SK-N-SH (cell line): ENCODE measurements around the gene TOX2. TPM values are rescaled to one million over a fixed set of nuclear protein-coding genes. Genes with fewer than 3 reads are reported as not detected.

ENCODE experiments used
- CTCF ChIA-PET: fragments of 300-600, 350-600 bp; formaldehyde crosslinking; extraction: SDS; loops from one replicate; lab custom pipeline; 2021; lab: Yijun Ruan, JAX
- POLR2A ChIA-PET: fragments of 350-600 bp; sonication (Branson Sonifier 250); formaldehyde crosslinking; extraction: SDS; loops from one replicate; lab custom pipeline; 2020; ENCODE audit warnings: antibody characterized with exemption, inconsistent platforms; lab: Yijun Ruan, JAX
- DNase-seq: peaks from one replicate; pipeline ENCODE4 v3.0.0; 2012
- H2AFZ ChIP-seq: fragments of 200-600 bp; sonication (generic); 2 replicates; pipeline ENCODE4 v1.8.1; 2016; ENCODE audit warnings: antibody characterized with exemption, mild to moderate bottlenecking, low read depth
- H3F3A ChIP-seq: fragments of 200-600 bp; sonication (generic); replicated peaks from 2 replicates; pipeline ENCODE3; 2016; ENCODE audit warnings: antibody characterized with exemption, mild to moderate bottlenecking; ENCODE audit not compliant: insufficient read depth
- H3K27ac ChIP-seq, 2 experiments: fragments of 200-500 bp in 1 of 2; fragments of 200-600 bp in 1 of 2; sonication (Bioruptor generic) in 1 of 2; sonication (generic), shearing (Covaris generic) in 1 of 2; 2 replicates each; pipeline versions ENCODE4 v1.5.1 to v1.6.1; 2014 to 2016; ENCODE audit warnings: low read depth in 2 of 2, inconsistent platforms in 1 of 2, low read length in 1 of 2, mild to moderate bottlenecking in 1 of 2, mixed read lengths in 1 of 2
- H3K27me3 ChIP-seq: fragments of 200-600 bp; sonication (generic), shearing (Covaris generic); 2 replicates; pipeline ENCODE4 v1.6.1; 2016; ENCODE audit warnings: mixed run types; ENCODE audit not compliant: insufficient read depth
- H3K36me3 ChIP-seq, 2 experiments: fragments of 200-500 bp in 1 of 2; fragments of 200-600 bp in 1 of 2; sonication (Bioruptor generic) in 1 of 2; sonication (generic) in 1 of 2; replicated peaks in 1 of 2; 2 replicates each; pipeline versions ENCODE3 to v1.5.1; 2014 to 2016; ENCODE audit warnings: low read length in 1 of 2, mild to moderate bottlenecking in 1 of 2; ENCODE audit not compliant: insufficient read depth in 2 of 2, control insufficient read depth in 1 of 2
- H3K4me1 ChIP-seq, 2 experiments: fragments of 200-500 bp in 1 of 2; fragments of 200-600 bp in 1 of 2; sonication (Bioruptor generic) in 1 of 2; sonication (generic), shearing (Covaris generic) in 1 of 2; 2 replicates each; pipeline versions ENCODE4 v1.5.1 to v1.6.1; 2014 to 2016; ENCODE audit warnings: low read depth in 1 of 2, low read length in 1 of 2, mixed run types in 1 of 2; ENCODE audit not compliant: insufficient read depth in 2 of 2, control insufficient read depth in 1 of 2
- H3K4me2 ChIP-seq: fragments of 200-600 bp; sonication (generic), shearing (Covaris generic); 2 replicates; pipeline ENCODE4 v1.6.1; 2017; ENCODE audit warnings: mixed run types
- H3K4me3 ChIP-seq, 2 experiments: fragments of 200-500 bp in 1 of 2; fragments of 200-600 bp in 1 of 2; sonication (Bioruptor generic) in 1 of 2; sonication (generic), shearing (Covaris generic) in 1 of 2; 2 replicates each; pipeline versions ENCODE4 v1.5.1 to v1.8.1; 2014 to 2016; ENCODE audit warnings: low read depth in 2 of 2, inconsistent platforms in 1 of 2, low read length in 1 of 2, mild to moderate bottlenecking in 1 of 2, mixed read lengths in 1 of 2, moderate library complexity in 1 of 2
- H3K79me2 ChIP-seq: fragments of 200-600 bp; sonication (generic); 2 replicates; pipeline ENCODE4 v1.8.1; 2017; ENCODE audit warnings: mild to moderate bottlenecking; ENCODE audit not compliant: insufficient read depth
- H3K9ac ChIP-seq: fragments of 200-600 bp; sonication (generic); 2 replicates; pipeline ENCODE4 v1.6.1; 2017; ENCODE audit warnings: mixed run types
- H3K9me2 ChIP-seq: fragments of 200-600 bp; sonication (generic); 2 replicates; pipeline ENCODE4 v1.6.1; 2017; ENCODE audit warnings: mixed run types
- H3K9me3 ChIP-seq: fragments of 200-600 bp; sonication (generic); 2 replicates; pipeline ENCODE4 v1.6.1; 2017; ENCODE audit warnings: mixed run types, mild to moderate bottlenecking, moderate library complexity
- H4K20me1 ChIP-seq: fragments of 200-600 bp; sonication (generic); 2 replicates; pipeline ENCODE4 v1.6.1; 2017; ENCODE audit warnings: mild to moderate bottlenecking, mixed run types; ENCODE audit not compliant: insufficient read depth
- CHD2 ChIP-seq: fragments of 150-350 bp; IDR thresholded peaks from 2 replicates; pipeline ENCODE4 v1.6.1; 2018; ENCODE audit warnings: low read length; ENCODE audit not compliant: partially characterized antibody
- EP300 ChIP-seq, 2 experiments: IDR thresholded peaks; 2 replicates each; pipeline versions ENCODE4 v1.4.0 to v1.6.1; 2012; ENCODE audit warnings: borderline replicate concordance in 1 of 2, low read depth in 1 of 2, low read length in 1 of 2
- FOSL2 ChIP-seq: IDR thresholded peaks from 2 replicates; pipeline ENCODE4 v1.4.0; 2012; ENCODE audit warnings: low read depth, mild to moderate bottlenecking, moderate library complexity, borderline replicate concordance
- FOXJ3 ChIP-seq: sonication (generic); formaldehyde crosslinking; IDR thresholded peaks from 2 replicates; pipeline ENCODE4 v1.5.1; 2020; ENCODE audit warnings: mild to moderate bottlenecking, missing genetic modification reagents
- FOXM1 ChIP-seq: IDR thresholded peaks from 2 replicates; pipeline ENCODE4 v1.4.0; 2012; ENCODE audit warnings: low read depth, mild to moderate bottlenecking
- GABPA ChIP-seq: IDR thresholded peaks from 2 replicates; pipeline ENCODE4 v1.4.0; 2012; ENCODE audit warnings: low read depth, mild to moderate bottlenecking
- IRF3 ChIP-seq: fragments of 150-350 bp; IDR thresholded peaks from 2 replicates; pipeline ENCODE4 v1.6.1; 2016; ENCODE audit warnings: mild to moderate bottlenecking, low read depth, low read length
- JUND ChIP-seq: IDR thresholded peaks from 2 replicates; pipeline ENCODE4 v1.4.0; 2012
- MAX ChIP-seq: IDR thresholded peaks from 2 replicates; pipeline ENCODE4 v1.4.0; 2012; ENCODE audit warnings: low read depth
- NRF1 ChIP-seq: IDR thresholded peaks from 2 replicates; pipeline ENCODE4 v1.6.1; 2012; ENCODE audit warnings: low read depth, mild to moderate bottlenecking, low read length
- PBX3 ChIP-seq: IDR thresholded peaks from 2 replicates; pipeline ENCODE4; 2012
- RAD21 ChIP-seq: IDR thresholded peaks from 2 replicates; pipeline ENCODE4 v1.6.1; 2012; ENCODE audit warnings: mild to moderate bottlenecking, low read length
- RCOR1 ChIP-seq: fragments of 150-350 bp; IDR thresholded peaks from 2 replicates; pipeline ENCODE4 v1.6.1; 2017; ENCODE audit warnings: antibody characterized with exemption, low read length
- SIN3A ChIP-seq: IDR thresholded peaks from 2 replicates; pipeline ENCODE4 v1.6.1; 2012; ENCODE audit warnings: low read depth, mild to moderate bottlenecking, low read length, moderate library complexity, borderline replicate concordance
- SMC3 ChIP-seq: IDR thresholded peaks from 2 replicates; pipeline ENCODE4 v1.6.1; 2012; ENCODE audit warnings: low read depth, low read length, improper control_type of control experiment
- TCF12 ChIP-seq: IDR thresholded peaks from 2 replicates; pipeline ENCODE4 v1.4.0; 2012
- TEAD4 ChIP-seq: IDR thresholded peaks from 2 replicates; pipeline ENCODE4 v1.4.0; 2012; ENCODE audit warnings: mild to moderate bottlenecking, borderline replicate concordance; ENCODE audit not compliant: insufficient read depth
- USF2 ChIP-seq: fragments of 150-350 bp; IDR thresholded peaks from 2 replicates; pipeline ENCODE4 v1.6.1; 2017; ENCODE audit warnings: antibody characterized with exemption, low read length, low read depth, borderline replicate concordance
- ZBTB33 ChIP-seq: IDR thresholded peaks from 2 replicates; pipeline ENCODE4 v1.4.0; 2012; ENCODE audit warnings: low read depth, borderline replicate concordance
- WGBS: methylation state at CpG from one replicate; pipeline ENCODE4 v1.1.6; 2017; ENCODE audit warnings: low lambda C conversion rate; 5-methylcytosine and 5-hydroxymethylcytosine counted together
- polyA plus RNA-seq, 3 experiments: library from polyadenylated mRNA; depleted of rRNA; stranded (reverse); fragments of >200 nt; gene quantifications; 2 replicates each; pipeline ENCODE4 v1.2.3, GENCODE V29; 2012

TOX2 gene
- polyA plus RNA-seq, 1 of the 3 experiments (the other 2 are of a cell fraction), result 15.4 TPM

GRCh38 chr20:44034451-44034850, 119.8 kb downstream of the TOX2 start:
- ChIA-PET POLR2A (no interaction called here), CTCF (interaction anchor here (0.7 kb wide), 1 partner anchor 23 kb away, joined by 3 read pairs; no protein-coding TSS in a partner anchor)
- Histone ChIP-seq H3K9me3 (no peaks in the 10 kb centered on the region), H3K27ac (no peak overlapping the region), H2AFZ (no peak overlapping the region), H3K4me2 (no peak overlapping the region), H4K20me1 (no peaks in the 10 kb centered on the region), H3K36me3 (no peaks in the 10 kb centered on the region), H3K79me2 (no peaks in the 10 kb centered on the region), H3K9ac (no peak overlapping the region), H3K4me1 (peaks cover 0 to 50% of the 10 kb centered on the region in 2 experiments; a peak in 1 of 4 replicates), H3K9me2 (no peaks in the 10 kb centered on the region), H3K4me3 (no peak overlapping the region), H3F3A (no peaks in the 10 kb centered on the region), H3K27me3 (no peaks in the 10 kb centered on the region)
- WGBS, result 83% methylated on average over 1 of the region's 1 CpG
- TF ChIP-seq SIN3A (no peak), EP300 (IDR thresholded peaks at IDR 0.05; ENCODE audit: borderline replicate concordance in 1 of 2, low read depth in 1 of 2, low read length in 1 of 2) (no peak), FOSL2 (no peak)
- DNase-seq, result no peak

- ChIA-PET CTCF (interaction anchor here (0.7 to 0.9 kb wide), 2 partner anchors 12 to 22 kb away, joined by 3 to 4 read pairs; no protein-coding TSS in a partner anchor), POLR2A (no interaction called here)
- H3K9me2 ChIP-seq, result no peaks in the 10 kb centered on the region
- no peaks in the 10 kb centered on the region for H3K79me2 ChIP-seq
- no peak for DNase-seq
- no peak overlapping the region for H3K4me2 ChIP-seq
- H3K9me3 ChIP-seq, result no peaks in the 10 kb centered on the region
- H4K20me1 ChIP-seq, result no peaks in the 10 kb centered on the region
- no peak overlapping the region for H3K4me3 ChIP-seq
- no peak overlapping the region for H3K9ac ChIP-seq
- no peak for TF ChIP-seq PBX3
- TF ChIP-seq RCOR1, result no peak
- TF ChIP-seq RAD21, result no peak
- TF ChIP-seq TEAD4, result no peak
- no peak for TF ChIP-seq IRF3
- TF ChIP-seq FOXM1, result no peak
- TF ChIP-seq MAX, result no peak
- no peak for TF ChIP-seq TCF12
- TF ChIP-seq SMC3, result no peak
- no peak for TF ChIP-seq GABPA
- no peak for TF ChIP-seq JUND
- TF ChIP-seq NRF1, result no peak
- TF ChIP-seq CHD2, result no peak
- no peak for TF ChIP-seq ZBTB33
- no peak for TF ChIP-seq USF2
- no peak for TF ChIP-seq FOSL2
- no peak for TF ChIP-seq FOXJ3 (CRISPR knock-in tag)
- H3K36me3 ChIP-seq, result no peaks in the 10 kb centered on the region
- no peaks in the 10 kb centered on the region for H3K27me3 ChIP-seq
- 94% methylated on average over 12 of the region's 12 CpGs for WGBS
- no peak overlapping the region for H3K27ac ChIP-seq
- H2AFZ ChIP-seq, result no peak overlapping the region
- H3K4me1 ChIP-seq, result peaks cover 0 to 54% of the 10 kb centered on the region in 2 experiments; a peak in 1 of 4 replicates
- H3F3A ChIP-seq, result no peaks in the 10 kb centered on the region
Measured at GRCh38 chr20:44034965-44035635, 120.4 kb downstream of the TOX2 start.
